DMS114 treated with DMSO at 0.1 percent for 48 hours (cell line): ENCODE measurements around the gene SKI.
"Not testable (repeated sequence)": the region's sequence is repeated elsewhere in the genome, so short reads cannot be mapped to it uniquely, and the experiment has no call there.

ENCODE experiments used
- DNase-seq: peaks from one replicate; lab custom pipeline; 2025; ENCODE audit not compliant: unreplicated experiment; lab: John Stamatoyannopoulos, UW

SKI gene

DNA sequence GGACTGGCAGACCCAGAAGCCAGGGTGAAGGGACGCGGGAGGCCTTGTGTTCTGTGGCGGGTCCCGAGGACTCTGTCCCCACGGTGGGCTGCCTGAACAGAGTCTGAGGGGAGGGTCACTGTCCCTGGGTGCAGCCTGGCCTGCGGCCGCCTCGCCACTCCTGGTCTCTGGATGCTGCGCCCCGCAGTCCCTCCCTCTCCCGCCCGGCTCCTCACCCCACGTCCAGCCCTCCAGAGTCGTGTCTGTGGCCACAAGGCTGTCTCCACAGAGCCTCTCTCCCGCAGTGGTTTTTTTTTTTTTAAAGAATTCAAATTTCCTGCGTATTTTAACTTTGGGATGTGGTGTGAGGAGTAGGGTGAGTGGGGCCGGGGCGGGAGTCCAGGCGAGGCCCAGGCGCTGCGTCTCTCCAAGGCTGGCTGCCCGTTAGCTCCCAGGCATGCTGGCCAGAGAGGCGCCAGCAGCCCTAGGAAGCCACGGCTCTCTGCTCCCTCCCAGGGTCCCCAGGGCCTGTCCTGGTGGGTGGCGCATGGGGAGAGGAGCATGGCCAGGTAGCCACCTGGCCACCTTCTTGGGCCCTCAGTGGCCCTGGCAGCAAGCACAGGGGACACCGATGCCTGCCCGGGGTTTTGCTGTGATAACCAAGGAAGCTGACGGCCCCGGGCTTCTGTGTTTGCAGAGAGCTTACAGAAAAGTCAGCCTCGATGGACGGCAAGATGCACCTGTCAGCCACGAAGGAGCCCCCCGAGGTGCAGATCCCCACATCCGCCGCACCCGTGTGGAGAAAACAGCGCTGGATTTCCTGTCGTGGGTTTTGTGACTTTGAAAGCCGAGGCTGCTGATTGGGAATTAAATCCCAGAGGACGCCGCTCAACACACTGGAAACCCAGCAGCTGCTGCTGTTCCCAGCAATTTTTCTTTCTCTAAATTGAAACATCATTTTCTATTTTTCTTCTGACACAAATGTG is 90.5 kb downstream of the SKI start:
- no peak for DNase-seq

- DNase-seq = no peak
These were observed 91.2 kb downstream of the SKI start for GRCh38 chr1:2319291-2319690.

DNA sequence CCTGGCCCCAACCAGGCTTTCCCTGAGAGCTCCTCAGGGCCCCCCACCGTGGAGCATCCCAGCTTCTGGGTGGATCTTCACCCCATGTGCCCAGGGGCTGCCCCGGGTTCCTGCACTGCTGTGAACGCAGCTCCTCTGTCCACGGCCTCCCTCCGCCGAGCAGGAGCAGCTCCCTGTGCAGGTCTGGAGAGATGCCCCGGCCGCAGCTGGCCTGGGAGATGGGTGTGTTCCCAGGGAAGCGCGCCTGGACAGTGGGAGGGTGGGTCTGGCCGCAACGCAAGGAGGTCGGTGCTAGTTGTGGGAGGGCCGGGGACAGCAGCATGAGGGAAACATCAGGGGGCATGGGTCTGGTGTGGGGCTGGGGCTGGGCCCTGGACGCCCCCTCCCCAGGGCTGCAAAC is 91.9 kb downstream of the SKI start:
- DNase-seq = no peak

- DNase-seq = no peak
These were observed 92.9 kb downstream of the SKI start for GRCh38 chr1:2320760-2321667.

- no peak for DNase-seq
These were observed 94.0 kb downstream of the SKI start for GRCh38 chr1:2322065-2322571.

DNA sequence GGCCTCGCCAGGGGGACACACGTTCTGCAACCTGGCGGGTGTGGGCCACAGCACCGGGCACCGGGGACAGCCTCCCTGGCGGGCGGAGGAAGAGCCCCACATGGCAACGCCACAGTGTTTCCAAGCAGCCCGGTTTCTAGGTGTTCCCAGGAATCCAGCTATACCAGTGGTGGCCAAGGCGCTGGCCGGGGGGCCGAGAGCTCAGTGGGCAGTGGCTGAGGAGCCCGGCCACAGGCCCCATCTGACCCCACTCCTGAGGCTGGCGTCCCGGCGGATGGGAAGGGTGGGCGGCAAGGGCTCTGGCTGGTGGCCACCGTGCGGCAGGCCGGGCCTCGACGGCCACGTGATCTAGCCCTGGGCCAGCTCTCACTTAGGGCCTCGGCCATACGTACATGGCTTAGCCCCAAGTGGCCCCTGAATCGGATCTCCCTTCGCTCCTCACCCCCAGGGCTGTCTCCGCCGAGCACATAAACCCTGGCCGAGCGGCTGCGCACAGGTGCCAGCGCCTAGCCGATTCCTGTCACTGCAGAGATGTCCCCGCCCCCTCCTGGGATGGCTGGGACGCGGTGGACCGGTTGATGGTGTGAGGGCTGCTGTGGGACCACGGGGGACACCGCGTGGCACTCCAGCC is 94.6 kb downstream of the SKI start:
- DNase-seq = no peak

- no peak for DNase-seq
These were observed 95.4 kb downstream of the SKI start for GRCh38 chr1:2323451-2323974.

- no peak for DNase-seq
These were observed 96.6 kb downstream of the SKI start for GRCh38 chr1:2324553-2325366.

- DNase-seq = no peak
These were observed 98.4 kb downstream of the SKI start for GRCh38 chr1:2326524-2326923.

GRCh38 chr1:2327162-2327561 is 99.0 kb downstream of the SKI start:
- not testable (repeated sequence) for DNase-seq

- no peak for DNase-seq
These were observed 99.7 kb downstream of the SKI start for GRCh38 chr1:2327841-2328240.

- DNase-seq = no peak
These were observed 100.7 kb downstream of the SKI start for GRCh38 chr1:2328676-2329455.

GRCh38 chr1:2330035-2330434 is 101.9 kb downstream of the SKI start:
- DNase-seq = no peak

DNA sequence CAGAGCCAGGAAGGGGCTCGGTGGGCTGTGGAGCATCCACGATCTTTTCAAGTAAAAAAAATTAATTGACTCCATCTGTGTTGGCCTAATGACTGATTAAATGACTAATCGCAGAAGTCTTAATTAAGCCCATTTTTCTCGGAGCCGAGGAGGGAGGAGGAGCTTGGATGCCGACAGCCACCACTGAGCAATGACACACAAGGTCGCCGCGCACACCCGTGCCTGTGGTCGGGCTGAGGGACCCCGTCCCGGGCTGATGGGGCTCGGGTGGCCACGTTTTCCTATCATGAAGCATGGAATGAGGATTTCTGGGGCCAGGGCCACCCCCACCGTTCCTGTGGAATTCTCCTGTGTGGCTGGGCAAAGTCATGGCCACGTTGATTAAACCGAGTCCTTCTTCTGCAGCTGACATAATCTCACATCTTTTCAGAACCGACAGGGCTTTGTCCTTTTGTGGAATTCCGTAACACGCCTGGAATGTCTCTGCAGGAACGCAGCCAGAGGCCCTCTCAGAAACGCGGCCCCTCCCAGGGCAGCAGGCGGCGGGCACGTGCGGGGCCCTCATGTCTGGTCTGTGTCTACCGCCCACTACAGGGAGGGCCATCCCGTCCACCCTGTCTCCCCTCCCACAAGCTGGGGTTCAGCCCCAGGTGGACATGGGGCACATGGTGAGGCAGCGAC is 102.5 kb downstream of the SKI start:
- no peak for DNase-seq

GRCh38 chr1:2331200-2331544 is 103.1 kb downstream of the SKI start:
- no peak for DNase-seq

DNA sequence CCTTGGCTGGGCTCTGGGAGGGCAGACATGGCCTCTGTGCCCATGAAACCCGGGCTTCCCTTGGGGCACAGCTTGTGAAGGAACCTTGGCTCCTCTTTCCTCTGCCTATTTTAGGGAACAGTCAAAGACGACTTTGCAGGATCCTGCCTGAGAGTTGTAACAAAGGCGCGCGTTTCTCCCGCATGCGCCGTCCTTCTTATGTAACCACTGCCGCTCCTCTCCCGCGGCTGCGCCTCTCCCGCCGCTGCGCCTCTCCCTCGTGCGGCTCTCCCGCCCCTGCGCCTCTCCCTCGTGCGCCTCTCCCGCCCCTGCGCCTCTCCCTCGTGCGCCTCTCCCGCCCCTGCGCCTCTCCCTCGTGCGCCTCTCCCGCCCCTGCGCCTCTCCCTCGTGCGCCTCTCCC is 103.5 kb downstream of the SKI start:
- DNase-seq = not testable (repeated sequence)

DNA sequence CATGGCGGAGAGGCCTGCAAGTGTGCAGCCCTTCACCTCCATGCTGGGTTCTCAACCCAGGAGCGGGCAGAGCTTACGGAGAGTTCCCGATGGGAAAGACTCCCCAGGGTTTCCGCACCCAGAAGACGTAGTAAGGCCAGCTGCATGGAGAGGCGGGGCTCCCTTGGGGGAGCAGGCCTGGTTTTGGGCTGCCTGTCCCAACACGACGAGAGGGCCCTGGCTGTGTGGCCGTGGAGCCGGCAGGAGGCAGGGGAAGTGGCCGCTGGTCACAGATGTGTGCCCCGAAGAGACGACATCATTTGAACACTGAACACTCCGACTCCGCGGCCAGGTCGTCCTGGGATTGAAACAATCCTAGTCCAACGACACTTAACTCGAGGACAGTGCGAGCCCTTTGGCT is 106.2 kb downstream of the SKI start:
- no peak for DNase-seq

DNA sequence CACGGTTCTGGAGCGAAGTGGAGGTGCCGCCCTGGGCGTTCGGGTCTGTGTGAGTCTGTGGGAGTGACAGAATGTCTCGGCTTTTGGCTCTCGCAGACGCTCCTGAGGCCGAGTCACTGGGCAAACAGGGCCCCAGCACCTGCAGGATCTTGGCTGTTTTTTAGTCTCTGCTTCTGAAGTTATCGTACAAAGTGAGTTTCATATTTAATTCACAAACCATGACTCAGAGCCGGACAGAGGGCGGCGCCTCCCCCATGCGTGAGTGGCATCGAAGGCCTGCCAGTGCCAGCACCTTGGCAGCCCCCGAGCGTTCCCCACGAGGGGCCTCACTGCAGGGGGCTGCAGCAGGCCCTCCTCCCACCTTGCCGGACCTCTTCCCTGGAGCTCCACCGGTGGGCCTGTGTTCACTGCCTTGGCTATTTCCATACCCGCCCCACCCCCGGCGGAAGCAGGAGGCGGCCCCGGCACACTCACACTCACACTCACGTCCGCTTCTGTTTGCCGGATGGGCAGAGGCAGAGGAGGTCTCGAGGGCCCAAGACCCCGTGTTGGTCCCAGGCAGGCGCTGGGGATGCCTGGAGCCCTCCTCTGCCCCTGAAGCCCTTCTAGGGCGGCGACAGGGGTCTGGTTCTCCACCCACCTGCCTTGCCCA is 106.9 kb downstream of the SKI start:
- no peak for DNase-seq
